GM21723 (cell line): ENCODE measurements around the gene RFNG.

Source experiments
- ATAC-seq: cut with Tn5 transposase; IDR thresholded peaks from one replicate; pipeline ENCODE4 v1.9.1; 2021; ENCODE audit warnings: mild to moderate bottlenecking, moderate library complexity; ENCODE audit not compliant: unreplicated experiment

Gene RFNG, protein sequence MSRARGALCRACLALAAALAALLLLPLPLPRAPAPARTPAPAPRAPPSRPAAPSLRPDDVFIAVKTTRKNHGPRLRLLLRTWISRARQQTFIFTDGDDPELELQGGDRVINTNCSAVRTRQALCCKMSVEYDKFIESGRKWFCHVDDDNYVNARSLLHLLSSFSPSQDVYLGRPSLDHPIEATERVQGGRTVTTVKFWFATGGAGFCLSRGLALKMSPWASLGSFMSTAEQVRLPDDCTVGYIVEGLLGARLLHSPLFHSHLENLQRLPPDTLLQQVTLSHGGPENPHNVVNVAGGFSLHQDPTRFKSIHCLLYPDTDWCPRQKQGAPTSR

DNA sequence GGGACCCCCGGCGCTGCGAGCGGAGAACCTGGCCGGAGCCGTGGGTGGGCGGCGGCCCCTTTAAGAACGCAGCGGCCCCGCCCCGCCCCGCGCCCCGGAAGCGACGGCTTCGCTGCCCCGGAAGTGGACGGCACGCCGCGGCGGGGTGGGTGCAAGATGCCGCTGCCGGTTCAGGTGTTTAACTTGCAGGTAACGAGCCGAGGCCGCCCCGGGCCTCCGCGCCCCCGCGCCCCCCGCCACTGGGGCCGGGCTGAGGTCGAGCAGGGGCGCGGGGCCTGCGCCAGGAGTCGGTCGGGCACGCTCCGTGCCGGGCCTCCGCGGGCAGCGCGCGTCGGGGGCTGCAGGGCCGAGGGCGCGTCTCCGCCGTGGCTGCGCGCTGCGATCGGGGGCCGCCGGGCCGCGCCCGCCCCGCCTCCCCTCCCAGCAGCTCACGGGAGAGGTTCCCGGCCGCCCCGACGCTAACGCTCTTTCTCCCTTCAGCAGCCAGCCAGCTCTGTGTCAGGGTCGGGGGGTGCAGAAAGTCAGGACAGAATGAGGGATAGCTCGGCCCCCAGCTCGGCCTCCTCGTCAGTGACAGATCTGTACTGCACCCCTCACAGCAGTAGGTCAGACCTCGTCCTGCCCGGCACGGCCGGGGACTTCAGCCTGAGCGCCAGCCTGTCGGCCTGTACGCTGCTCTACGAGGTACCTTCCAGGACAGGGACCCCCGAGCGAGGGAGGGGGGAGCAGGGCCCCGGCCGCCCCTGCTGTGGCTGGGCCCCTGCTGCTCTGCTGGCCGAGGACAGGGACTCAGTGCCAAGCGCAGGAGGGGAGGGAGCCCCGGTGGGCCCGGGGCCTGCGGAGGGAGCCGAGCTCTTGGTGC, at the start of gene RFNG, which contains the start of gene GPS1:
Gene RFNG, minus strand, starts transcription at position 36 of the 862 bp plus-strand sequence. CDS start 45 bp downstream, outside the sequence.
Gene GPS1, plus strand, starts transcription at position 123 of the 862 bp plus-strand sequence. Its CDS starts 34 bp downstream, at position 157.
- ATAC-seq: peak; percentile 52

DNA sequence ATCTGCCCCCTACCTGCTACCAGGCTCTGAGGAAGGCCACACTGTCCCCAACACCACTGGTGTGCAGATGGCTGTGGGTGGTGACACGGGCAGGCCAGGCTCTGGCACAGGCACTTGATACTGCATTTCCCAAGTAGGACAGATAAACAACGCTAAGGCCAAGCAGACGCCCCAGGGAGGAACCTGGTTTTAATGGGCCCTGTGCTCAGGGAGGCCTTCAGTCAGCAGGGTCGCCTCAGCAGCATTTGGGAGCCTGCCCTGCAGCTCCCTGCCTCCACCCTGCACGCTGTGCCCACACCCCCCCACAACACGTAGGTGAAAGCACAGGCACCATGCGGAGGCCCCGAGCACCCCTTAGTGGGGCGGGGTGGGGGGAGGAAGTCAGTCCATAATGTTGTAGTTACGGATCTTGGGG, 49.7 kb upstream of the RFNG start:
- no peak for ATAC-seq

DNA sequence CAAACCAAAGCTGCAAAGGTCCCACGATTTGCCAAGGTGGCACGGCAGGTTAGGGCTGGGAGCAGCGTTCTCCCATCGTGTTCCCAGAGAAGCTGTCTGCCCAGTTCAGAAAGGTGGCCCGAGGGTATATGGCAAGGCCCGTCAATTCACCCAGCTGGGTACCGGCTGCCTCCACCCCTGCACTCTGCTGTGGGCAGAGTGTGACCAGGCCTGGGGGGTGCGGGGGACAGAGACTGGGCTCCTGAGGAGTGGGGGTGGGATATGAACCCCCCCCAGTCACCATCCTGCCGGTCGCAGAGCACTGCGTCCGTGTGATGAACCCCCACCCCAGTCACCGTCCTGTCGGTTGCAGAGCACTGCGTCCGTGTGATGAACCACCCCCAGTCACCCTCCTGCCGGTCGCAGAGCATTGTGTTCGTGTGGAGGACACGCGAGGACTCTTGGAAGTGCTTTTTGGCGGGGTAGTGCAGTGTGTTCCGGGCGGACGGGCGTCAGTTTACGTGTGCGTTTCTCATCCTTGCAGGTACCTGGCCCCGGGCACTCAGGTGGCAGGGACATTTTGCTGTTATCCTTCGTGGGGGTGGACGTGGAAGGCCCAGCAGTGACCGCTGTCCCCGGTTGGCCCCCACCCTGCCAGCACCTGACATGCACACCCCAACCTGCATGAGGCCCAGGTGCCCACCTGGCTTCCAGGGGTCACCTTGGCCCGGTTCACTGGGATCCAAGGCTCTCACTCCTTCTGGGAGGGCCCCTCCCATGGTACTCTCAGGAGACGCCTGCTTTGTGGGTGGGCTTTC, 49.1 kb upstream of the RFNG start:
- no peak for ATAC-seq

DNA sequence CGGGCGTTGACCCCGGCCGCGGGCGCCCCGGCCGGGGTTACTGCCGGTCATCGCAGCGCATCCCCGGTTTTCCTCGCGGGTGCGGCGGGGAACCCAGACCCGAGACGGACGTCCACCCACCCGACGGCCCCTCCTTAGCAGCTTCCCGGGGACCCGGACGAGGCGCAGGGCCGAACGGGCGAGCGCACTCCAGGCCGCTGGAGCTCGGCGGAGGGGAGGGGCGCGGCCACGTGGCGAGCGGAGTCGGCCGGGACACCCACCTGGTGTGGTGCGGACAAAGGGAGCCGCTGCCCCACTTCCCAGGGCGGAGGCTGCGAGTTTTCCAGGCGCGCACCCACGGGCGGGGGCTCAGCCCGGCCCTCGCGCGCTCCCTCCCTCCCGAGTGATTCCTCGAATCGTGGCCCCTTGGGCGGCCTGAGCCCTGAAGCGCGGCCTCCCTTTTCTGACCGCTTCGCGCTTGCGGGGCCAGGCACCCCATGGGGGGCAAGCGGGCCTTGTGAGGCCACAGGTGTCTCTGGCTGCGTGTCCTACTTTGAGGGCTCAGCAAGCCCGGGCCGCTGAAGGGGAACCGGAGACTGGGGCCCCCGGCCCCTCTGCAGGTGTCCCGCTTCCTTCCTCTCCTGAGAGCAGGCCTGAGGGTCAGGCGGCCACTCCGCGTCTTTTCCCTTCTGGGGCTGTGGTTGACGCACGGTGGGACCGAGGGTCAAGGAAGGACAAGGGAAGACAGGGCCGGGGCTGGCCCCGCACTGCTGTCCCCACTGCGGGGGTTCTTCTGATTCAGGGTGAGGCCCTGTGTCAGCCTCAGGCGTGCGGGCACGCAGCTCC, 47.5 kb upstream of the RFNG start:
- ATAC-seq: peak; percentile 14

DNA sequence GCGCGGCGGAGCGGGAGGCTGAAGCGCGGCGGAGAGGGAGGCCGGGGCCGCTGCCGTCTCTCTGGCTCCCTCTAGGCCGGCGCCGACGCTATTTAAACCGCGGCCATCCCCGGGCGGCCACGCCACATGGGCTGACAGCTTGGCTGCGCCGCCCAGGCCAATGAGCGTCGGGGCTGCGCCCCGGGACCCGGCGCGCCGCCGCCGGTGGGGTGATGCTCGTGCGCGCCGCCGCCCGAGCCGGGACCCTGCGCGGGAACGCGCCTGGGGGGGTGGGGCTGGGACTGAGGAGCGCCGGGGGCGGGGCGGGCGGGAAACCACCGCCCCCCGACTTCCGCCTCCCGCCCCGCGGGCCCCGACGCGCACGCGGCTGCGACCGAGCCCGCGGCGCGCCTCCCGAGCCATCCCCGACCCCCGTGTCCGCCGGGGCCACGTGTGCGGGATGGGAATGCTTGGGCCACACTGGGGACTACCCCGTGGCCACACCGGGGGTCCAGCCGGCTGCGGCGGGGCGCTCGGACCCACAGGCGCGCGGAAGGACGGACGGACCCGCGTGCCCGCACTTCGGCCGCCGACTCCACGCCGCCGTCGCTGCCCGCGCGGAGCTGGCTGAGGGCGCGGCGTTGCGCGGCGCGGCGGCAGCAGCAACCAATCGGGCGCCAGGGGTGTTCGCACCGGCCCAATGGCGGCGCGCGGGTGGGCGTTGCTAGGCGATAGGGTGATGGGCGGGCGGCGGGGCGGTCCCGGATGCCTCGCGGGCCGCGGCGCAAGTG, 46.7 kb upstream of the RFNG start, which contains the start of gene FASN:
Gene FASN, minus strand, starts transcription at position 68 of the 770 bp plus-strand sequence. CDS start 1,791 bp downstream, outside the sequence.
- peak; percentile 64 for ATAC-seq

DNA sequence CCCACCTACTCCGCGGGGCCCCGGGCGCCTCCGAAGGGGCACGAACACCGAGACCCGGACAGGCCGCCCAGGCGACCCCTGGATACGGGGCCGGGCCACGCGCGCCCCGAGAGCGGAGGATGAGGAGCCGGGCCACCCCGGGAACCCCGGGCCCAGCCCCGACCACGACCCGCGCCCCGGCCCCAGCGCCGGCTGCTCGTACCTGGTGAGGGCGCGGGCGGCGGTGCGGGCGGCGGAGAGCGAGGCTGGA, 46.2 kb upstream of the RFNG start:
- no peak for ATAC-seq

DNA sequence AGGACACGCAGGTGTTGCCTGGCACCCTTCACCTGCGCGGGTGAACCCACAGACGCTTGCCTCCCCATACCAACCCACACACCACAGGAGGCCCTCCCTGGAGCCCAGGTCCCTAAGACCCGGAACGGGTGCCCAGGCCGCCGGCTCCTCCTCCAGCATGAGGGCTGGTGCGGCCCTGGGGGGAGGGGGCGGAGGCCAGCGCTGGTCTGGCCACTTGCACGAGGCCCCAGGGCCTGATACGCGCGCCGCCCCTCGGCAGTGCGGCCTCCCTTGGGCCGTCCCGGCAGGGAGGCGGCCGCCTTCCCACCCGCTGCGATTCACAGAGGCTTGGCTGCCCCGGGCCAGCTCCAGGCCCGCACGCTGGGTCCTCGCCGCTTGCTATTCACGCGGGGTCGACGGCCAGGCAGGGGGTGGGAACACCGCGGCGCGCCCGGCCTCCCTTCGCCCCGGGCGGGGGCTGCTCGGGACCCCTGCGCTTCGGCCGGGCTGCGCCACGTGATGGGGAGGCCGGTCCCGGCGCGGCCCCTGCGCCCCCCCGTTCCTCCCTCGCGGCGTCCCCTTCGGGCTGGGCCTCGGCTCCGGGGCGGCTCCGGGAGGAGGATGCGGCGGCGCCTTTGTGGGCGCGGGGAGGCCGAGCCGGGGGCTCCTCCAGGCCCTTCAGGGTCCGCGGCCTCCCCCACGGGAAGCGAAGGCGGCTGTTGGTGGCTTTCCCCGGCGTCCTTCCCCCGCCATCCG, 45.7 kb upstream of the RFNG start:
- peak; percentile 2 for ATAC-seq

DNA sequence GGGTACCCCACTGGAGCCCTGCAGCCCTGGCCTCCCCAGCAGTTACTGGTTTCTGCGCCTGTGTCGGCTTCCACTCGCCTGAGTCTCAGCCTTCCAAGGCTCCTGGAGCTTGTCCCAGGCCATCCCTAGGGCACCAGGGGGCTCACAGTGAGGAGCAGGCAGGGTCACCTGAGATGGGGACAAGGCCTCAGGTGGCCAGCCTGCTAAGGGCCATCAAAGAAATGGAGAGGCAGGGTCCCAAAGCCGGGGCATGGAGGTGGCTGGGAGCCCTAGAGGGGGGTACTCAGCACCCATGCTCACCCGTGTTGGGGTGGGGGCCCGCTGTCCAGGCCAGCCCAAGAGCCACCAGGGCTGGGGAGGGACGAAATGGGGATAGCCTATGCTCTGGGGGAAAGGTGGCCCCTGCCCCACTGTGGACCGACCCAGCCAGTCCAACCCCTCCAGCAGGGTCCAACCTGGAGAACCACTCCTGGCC, 45.1 kb upstream of the RFNG start:
- no peak for ATAC-seq

DNA sequence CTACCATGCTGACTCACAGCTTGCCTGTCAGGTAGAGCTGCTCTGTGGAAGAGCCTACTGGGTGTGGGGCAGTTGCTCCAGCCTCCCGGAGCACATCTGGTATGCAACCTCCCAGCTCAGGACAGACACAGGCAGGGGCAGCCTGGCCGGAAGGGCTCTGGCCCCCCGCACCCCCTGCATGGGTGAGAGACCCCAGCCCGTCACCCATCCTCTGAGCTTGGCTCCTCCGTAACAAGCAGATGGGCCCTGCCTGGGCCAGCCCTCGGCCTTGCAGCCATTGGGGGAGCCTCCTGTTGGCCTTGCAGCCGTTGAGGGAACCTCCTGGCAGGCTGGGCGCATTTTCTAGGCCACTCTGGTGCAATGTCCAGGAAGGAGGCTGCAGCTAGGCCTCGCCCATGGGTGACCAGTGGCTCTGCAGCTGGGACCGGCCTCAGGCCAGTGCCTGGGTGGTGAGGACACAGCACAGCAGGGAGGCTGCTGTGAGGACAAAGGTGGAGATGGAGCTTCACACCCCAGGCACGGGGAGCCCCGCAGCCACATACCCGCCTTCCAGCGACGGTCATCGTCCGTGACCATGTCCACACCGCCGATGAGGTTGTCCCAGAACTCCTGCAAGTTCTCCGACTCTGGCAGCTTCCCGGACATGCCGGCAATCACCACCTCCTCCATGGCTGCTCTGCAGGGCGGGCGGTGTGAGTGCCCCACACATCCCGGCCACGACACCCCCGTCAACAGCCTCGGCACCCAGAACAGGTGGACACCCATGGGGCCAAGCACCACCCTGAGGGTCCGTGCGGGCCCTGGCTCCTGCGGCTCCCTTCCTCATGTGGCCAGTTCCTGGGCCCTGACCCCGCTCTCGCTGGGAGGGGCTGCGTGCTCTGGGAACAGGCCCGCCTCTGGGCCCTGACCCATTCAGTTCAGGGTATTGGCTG, 44.4 kb upstream of the RFNG start:
- no peak for ATAC-seq

DNA sequence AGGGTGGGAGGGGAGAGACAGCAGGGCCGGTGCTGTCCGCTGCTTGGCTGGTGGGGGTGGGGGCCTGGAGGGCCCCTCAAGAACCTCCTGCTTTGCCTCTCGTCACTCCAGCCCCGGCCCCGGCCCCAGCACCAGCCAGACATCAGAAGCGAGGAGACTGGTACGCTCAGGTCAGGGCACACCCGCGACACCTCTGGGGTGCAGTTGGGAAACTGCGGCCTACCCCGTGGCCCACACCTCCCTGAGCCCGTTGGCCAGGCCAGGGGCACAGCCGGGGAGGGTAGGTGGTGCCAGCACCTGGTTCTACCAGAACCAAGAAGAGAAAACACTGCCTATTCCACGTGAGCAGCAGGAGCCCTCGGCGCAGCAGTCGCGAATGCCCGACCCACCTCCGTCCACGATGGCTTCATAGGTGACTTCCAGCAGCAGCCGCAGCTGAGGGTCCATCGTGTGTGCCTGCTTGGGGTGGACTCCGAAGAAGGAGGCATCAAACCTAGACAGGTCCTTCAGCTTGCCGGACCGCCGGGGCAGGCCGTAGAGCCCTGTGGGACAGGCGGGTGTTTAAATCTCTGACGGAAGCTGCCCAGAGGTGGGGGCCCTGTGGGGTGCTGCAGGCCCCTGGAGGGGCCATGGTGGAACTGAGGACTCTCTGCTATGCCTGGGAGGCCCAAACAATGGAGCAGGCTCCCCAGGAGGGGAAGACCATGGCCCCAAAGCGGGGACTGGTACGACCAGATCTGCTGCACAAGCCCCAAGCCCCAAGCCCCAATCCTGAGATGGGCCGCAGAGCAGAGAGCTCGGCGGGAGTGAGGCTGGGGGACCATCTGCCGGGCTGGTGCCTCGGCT, 43.5 kb upstream of the RFNG start:
- no peak for ATAC-seq

DNA sequence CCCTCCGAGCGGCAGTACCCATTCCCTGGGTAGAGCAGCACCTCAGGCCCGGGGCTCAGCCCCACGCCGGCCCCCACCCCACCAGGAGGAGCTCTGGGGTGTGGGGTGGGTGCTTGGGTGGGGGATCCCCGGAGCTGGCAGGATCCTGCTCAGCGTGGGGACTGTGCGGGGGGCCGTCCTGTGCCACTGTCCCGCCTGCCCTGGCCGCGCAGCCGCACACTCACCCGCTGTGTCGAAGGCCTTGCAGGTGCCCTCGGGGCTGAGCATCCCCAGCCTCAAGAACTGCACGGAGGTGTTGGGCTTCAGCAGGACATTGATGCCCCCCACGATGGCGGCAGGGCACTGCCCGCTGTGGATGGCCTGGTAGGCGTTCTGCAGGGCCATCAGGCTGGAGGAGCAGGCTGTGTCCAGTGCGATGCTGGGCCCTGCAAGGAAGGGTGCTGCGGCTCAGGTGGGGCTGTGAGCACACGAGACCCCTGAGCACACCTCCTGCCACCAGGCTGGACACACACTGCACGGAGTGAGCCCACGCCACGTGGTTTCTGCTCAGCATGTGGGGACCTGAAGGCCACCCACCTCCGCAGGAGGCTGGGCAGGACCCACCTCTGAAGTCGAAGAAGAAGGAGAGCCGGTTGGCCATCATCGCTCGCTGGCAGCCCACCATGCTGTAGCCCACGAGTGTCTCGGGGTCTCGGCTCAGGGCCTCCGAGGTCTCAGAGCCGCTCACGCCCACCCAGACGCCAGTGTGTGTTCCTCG, 41.6 kb upstream of the RFNG start:
- ATAC-seq: no peak

DNA sequence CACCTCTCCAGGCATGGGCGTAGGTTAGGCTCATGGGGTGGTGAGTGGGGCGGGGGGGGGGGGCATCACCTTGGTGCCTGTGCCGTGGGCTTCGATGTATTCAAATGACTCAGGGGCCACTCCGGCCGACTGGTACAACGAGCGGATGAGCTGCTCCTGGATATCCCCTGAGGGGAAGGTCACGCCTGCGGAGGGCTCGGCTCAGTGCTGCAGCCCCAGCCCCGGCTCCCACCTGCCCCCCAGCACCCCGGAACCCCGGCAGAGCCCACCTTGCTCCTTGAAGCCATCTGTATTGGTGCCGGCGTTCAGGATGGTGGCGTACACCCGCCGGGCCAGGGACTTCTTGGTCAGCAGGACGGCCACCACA, 41.0 kb upstream of the RFNG start:
- ATAC-seq: no peak

DNA sequence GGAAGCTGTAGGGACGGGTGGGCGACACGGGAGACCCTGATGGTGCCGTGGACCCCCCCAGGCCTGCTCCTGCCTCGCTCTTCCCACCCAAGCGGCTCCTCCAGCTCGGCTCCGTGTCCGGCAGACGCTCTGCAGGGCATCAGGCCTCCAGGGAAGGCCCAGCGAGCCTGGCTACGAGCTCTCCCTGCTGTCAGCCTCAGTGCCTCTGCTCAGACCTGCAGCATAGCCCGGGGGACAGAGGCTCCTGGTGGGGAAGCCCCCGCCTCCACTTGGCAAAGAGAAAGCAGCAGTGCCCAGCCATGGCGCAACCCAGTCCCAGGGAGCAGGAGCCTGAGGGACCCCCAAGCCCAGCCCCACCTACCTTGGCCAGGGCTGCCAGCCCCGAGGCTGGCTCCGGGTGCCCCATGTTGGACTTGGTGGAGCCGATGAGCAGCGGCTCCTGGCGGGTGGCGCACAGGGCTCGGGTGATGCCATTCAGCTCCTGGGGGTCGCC, 40.5 kb upstream of the RFNG start:
- no peak for ATAC-seq

DNA sequence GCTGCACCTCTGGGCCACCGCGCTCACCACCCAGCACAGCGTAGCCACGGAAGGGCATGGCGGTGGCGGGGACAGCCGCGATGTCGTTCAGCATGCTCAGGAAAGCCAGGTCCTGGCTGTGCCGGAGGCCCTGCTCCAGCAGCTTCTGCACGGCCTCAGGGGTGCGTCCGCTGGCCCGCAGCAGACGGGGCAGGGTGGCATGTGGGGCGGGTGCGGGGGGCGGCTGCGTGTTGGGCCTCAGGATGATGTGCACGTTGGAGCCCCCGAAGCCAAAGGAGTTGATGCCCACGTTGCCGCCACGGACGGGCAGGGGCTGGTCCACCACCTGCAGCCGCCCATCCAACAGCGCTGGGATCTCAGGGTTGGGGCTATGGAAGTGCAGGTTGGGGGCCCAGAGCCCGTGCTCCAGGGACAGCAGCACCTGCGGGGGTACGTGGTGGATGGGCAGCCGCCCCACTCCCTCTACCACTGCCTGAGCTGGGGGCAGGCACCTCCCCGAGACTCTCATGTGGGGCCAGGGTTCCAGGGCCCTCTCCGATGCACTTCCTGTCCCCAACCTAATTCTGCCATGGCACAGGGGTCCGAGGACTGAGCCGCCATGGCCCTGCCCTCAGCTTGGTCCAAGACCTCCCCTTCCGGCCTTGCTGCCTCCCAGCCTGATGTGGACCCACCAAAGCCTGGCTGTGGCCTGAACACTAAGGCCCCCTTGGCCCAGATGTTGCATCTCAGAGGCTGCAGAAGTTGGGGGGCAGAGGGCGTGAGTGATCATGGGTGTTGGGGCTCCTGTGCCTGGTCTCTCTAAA, 39.9 kb upstream of the RFNG start:
- ATAC-seq: no peak

DNA sequence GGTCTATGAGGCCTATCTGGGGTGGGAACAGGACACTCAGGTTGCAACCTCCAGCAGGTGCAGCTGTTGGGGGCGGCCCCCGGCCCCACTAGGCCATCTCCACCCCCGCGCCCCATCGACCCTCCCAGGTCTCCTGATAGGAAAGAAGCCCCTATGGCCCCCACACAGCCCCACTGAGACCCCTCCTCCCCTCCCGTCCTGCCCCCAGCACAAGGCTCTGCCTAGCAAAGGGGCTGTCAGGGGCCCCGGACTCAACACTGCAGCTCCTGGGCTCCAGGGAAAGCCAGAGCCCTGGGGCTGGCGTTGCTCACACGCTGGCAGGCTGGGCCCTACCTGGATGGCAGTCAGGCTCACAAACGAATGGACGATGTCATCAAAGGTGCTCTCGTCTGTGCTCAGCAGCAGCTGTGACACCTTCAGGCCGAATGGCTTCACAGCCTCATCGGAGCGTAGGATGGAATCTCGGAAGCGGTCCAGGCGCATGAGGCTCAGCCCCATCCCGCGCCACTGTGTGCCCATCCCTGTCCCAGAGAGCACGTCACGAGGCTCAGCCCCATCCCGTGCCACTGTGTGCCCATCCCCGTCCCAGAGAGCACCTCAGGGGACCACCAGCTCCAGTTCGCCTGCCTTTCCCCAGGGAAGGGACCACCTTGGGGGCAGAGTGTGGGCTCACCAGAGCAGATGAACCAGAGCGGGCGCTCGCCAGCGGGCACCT, 39.1 kb upstream of the RFNG start:
- no peak for ATAC-seq
